HG02870 (cell line): ENCODE measurements around the gene POTEB.
"Not testable (repeated sequence)": the region's sequence is repeated elsewhere in the genome, so short reads cannot be mapped to it uniquely, and the experiment has no call there.

Source experiments
- ATAC-seq: cut with Tn5 transposase; IDR thresholded peaks from one replicate; pipeline ENCODE4 v1.9.1; 2021; ENCODE audit warnings: mild to moderate bottlenecking, moderate library complexity; ENCODE audit not compliant: unreplicated experiment

Gene POTEB

DNA sequence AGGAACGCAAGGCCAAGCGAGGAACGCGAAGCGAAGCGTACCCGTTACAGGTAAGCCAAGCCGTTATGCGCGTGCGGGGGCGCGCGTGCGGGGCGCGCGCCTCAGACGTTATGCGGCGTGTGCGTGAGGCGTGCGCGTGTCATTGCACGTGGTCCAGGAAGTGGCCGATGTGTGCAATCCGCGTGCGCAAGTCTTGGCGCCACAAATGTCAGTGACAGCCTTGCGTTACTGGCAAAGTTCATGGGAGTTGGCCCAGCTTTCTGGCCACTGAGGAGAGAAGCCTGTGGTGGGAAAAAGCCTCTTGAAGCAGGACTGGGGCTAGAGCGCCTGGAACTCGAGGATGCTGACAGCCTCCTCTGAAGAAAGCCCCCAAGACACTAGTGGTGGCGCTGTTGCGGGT, at the start of gene POTEB:
POTEB (minus strand) TSS at position 101 of the 400 bp plus-strand sequence. CDS start 489 bp downstream, outside the sequence.
- ATAC-seq: not testable (repeated sequence)

DNA sequence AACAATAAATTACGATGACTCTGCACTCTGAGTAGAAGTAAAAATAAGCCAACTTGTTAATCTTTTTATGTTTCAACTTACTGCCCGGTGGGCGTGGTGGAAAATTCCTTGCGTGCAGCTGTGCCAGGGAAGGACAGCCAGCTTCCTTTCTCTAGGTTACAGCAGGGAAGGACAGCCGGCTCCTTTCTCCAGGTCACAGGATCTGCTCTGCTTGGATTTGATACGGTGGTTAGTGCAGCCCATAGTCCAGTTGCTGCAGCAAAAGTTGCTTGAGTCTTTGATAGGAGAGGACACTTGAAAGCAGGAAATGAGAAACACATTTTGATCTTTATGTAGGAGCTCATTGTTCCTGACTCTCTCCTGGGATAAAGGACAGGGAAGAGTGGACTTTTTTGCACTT, 13.4 kb upstream of the POTEB start:
- not testable (repeated sequence) for ATAC-seq

DNA sequence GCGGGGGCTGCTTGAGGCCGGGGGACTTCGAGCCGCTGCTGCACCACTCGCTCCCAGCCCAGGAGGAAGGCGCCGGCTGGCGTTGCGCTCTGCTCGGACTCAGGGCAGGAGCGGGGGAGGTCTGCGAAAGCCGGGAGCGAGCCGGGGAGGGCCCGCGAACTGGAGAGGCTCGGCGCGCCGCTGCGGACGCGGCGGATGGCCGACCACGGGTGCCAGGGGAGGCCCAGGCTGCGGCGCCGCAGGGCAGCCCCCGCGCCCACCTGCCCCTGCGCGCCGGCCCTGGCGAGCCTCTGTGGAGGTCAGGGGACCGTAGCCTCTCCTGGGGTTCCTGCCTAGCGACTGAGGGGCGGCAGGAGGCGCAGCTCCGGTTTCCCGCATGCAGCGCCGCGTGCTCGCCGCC, 12.0 kb upstream of the POTEB start:
- ATAC-seq: not testable (repeated sequence)

DNA sequence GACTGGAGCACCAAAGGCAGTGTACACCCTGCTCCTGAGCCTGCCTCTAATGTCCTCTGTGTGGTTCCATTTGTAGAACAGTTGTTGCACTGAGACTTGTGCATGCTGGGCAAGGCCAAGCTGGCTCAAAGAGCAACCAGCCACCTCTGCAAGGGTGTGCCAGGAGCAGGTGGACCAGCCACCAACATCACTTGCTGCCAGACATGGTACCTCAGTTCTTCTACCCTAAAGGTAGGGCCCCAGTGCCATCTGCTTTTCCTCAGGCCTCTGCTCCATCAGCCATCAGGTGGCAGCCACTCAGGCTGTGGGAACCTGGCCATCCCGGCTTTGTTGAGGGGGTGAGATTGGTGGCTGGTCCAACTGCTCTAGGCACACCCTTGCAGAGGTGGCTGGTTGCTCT, 38.7 kb downstream of the POTEB start:
- not testable (repeated sequence) for ATAC-seq
